HG03139 (cell line): Measurements from ENCODE around the gene CCDC91.
A peak's percentile ranks its signal among the peaks of the same experiment; 100 is the strongest.

Source experiments
- ATAC-seq: cut with Tn5 transposase; IDR thresholded peaks from one replicate; pipeline ENCODE4 v1.9.1; 2021; ENCODE audit not compliant: unreplicated experiment

The CCDC91 gene

DNA sequence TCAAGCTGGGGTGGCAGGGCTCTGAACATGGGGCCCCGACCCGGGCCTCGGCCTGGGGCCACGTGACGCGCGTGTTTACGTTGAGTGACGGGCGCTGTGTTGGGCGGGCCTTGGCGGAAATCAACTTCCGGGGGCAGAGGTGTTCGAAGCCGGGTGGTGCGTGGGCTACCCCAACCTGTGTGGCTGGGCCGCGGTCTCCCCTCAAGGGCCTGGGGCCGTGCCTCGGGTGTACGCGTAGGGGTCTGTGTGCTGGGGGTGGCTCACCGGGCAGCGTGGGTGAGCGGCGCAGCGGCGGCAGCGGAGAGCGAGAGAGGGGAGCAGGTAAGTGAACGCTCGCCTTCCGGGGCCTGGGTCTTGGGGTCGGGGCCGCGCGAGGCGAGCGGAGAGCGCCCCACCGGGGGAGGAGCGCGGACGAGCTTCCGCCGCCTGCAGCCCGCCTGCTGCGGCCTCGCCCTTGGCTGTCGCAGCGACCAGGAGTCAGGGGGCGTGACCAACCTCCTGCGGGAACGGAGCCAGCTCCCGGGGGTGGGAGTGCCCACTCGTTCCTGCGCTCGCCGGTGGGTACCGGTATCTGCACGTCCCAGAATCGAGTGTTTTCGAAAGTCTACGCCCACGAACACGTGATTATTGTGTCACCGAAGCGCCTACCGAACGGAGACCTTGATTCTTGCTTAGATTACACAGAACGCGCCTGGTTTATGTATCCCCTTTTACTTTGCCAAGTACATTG is at the start of gene CCDC91:
Gene CCDC91, plus strand, starts transcription at position 136 of the 730 bp plus-strand sequence. CDS start 66,760 bp downstream, outside the sequence.
- ATAC-seq = peak; percentile 91

DNA sequence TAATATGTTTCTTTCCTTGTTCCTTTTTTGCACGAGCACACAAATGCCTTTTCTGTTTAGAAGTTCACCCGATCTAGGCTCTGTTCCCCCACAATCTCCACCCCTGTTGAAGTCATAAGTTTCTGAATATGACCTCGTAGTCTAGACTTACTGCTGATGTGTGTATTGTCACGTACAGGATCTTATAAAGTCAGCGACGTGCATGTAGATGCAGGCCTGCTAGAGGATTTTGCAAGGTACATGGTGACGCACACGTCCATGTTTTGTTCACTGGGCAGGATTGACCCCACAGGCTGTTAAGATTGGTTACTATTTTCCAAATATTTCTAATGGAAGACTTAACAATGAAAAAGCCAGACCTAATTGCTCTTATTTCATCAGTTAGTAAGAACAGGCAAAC is 46.2 kb upstream of the CCDC91 start:
- ATAC-seq = no peak

- no peak for ATAC-seq
These were observed 45.7 kb upstream of the CCDC91 start for GRCh38 chr12:28144532-28144931.

- ATAC-seq = no peak
These were observed 45.0 kb upstream of the CCDC91 start for GRCh38 chr12:28145216-28145615.

DNA sequence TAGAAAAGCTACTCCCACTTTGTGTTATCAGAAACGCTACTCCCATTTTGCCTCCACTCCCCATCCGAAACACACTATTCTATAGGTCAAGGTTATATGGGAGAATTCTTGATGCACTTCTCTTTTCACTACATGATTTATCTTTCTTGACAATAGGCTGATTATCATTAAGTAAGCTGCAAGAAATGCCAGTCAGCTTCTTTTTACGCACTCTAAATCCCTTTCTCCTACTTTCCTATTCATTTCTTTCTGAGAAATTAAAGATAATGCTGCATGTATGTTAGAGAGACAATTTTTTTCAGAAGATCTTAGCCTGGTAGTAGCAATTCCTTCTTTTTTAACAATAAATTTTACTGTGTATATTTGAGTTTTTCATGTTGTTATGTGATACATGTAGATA is 41.0 kb upstream of the CCDC91 start:
- ATAC-seq = no peak

- no peak for ATAC-seq
These were observed 33.9 kb upstream of the CCDC91 start for GRCh38 chr12:28156362-28156761.

- no peak for ATAC-seq
These were observed 33.5 kb upstream of the CCDC91 start for GRCh38 chr12:28156804-28157203.

DNA sequence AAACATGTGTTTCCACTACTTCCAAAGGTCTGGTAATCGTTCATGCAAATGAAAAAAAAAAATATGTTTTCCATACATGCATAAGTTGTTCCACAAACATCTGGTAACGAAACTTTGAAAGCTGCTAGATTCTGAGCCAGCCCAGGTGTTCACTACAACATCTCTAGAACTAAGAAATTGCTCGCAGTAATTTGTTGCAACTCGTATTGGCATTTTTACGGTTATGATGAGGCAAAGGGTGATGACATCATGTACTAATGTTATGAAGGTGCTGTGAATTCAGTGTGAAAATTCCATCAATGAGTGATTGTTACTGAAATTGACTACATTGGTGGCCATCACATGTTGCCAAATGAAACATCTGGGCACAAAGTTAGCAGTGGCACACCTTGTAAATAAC is 31.9 kb upstream of the CCDC91 start:
- no peak for ATAC-seq

DNA sequence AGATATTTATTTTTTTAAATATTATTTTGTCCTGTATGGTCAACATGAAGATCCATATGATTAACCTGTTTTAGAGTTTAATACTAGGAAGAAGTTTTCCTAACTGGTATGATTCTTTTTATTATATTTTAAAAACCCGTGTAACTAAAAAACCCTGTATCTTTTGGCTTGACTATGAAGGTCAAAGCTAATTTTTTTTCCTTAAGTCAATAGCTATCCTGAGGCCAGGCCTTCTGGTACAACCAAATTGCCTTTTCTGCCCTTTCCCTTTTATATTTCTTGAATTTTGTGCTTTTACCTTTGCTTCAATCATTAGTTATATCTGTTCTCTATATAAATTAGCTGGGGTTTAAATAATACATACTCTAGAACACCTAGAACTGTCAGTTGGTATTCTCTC is 30.6 kb upstream of the CCDC91 start:
- no peak for ATAC-seq

DNA sequence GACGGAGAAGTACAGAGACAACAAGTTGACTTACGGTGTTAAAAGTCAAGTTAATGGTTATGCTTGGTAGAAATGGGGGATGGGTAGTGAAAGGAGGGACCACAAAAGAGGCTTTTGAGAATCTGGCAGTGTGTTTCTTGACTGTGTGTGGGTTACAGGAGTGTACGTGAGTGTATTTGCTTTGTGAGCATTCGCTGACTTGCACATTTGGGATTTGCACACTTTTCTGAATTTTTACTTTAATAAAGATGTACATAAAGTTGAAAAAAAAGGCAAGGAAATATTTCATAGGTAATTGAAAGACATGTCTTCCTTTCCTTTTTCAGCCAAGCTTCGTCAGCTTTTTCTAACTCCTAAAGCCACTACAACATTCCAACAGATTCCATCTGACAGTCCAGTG is 28.6 kb upstream of the CCDC91 start:
- no peak for ATAC-seq

- ATAC-seq = no peak
These were observed 27.6 kb upstream of the CCDC91 start for GRCh38 chr12:28162697-28163096.

DNA sequence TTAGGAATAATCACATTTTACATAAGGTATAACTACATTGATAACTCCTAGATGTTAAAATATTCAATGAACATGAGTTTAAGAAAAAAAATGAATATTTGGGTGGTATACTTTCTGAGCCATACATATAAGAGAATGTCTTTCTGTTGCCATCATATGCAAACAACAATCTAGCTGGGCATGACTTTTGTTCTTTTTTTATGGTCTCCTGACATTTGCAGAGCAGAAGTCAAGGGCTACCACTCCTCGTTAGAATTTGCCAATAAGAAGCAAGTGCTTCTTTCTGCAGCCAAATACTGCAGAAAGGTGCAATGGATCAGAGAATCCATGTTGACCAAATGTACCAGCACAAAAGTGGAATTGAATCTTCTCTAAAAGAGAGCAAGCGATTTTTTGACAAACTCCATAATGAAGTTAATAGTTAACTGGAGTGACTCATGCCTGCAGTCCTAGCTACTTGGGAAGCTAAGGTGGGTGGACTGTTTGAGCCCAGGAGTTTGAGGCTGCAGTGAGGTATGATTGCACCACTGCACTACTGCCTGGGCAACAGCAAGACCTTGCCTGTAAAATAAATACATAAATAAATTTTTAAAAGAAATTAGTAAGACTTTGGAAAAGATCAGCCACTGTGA is 25.5 kb upstream of the CCDC91 start:
- ATAC-seq = no peak

DNA sequence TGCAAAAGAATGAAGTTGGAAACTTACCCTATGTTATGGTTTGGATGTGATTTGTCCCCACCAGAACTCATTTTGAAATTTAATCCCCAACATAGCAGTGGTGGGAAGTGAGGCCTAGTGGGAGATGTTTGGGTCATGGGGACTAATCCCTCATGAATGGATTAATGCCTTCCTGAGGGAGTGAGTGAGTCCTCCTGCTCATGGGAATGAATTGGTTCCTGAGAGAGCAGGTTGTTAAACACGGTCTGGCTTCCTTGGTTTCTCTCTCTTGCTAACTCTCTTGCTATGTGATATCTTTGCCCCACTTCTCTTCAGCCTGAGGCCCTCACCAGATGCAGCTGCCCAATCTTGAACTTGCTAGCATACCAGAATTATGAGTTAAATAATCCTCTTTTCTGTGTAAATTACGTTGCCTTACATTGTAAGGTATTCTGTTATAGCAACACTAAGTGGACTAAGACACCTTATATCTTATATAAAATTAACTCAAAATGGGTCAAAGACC is 22.2 kb upstream of the CCDC91 start:
- no peak for ATAC-seq

GRCh38 chr12:28171356-28172060 is 18.7 kb upstream of the CCDC91 start:
- ATAC-seq = no peak

GRCh38 chr12:28172434-28173030 is 17.7 kb upstream of the CCDC91 start:
- no peak for ATAC-seq

GRCh38 chr12:28173440-28173839 is 16.8 kb upstream of the CCDC91 start:
- no peak for ATAC-seq

DNA sequence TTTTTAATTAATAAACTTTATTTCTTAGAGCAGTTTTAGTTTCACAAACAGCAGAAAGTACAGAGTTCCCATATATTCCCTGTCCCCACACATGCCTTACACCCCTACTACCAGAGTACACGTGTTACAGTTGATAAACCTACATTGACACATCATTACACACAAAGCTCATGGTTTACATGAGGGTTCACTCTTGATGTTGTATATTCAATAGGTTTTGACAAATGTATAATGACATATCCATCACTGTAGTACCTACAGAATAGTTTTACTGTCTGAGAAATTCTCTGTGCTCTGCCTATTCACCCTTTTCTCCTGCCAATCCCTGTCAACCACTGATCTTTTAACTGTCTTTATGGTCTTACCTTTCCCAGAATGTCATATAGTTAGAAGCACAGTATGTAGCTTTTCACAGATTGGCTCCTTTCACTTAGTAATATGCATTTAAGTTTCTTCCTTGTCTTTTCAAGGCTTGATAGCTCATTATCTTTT is 15.1 kb upstream of the CCDC91 start:
- no peak for ATAC-seq

- ATAC-seq = no peak
These were observed 14.0 kb upstream of the CCDC91 start for GRCh38 chr12:28176295-28176694.

- no peak for ATAC-seq
These were observed 12.8 kb upstream of the CCDC91 start for GRCh38 chr12:28177461-28177860.

DNA sequence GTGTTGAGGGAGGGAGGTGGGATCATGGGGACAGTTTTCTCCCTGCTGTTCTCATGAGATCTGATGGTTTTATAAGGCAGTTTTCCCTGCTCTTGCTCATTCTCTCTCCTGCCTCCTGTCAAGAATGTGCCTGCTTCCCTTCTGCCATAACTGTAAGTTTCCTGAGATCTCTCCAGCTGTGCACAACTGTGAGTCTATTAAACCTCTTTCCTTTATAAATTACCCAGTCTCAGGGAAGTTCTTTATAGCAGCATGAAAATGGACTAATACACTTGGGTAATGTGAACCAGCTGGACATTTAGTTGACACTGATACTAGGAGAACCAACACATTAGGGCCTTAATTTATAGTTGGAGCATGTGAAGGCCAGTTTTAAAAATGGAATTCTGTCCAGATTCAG is 12.4 kb upstream of the CCDC91 start:
- ATAC-seq = no peak

GRCh38 chr12:28178775-28179174 is 11.5 kb upstream of the CCDC91 start:
- no peak for ATAC-seq
